Measurements from ENCODE around the gene TMEM100. TPM values are rescaled to one million over a fixed set of nuclear protein-coding genes. Genes with fewer than 3 reads are reported as not detected.

The TMEM100 gene
- total RNA-seq, 1 donor from 2014 or later: 5.3 TPM

GRCh38 chr17:55729484-55729883 lies 6.8 kb upstream of the TMEM100 start:
- no peaks in the 10 kb centered on the region for H3K36me3 Mint-ChIP-seq (ENCODE audit: low read depth)
- TF ChIP-seq CTCF (IDR thresholded peaks at IDR 0.05): no peak
- H3K4me1 Mint-ChIP-seq (ENCODE audit: low read depth): peaks cover 75% of the 10 kb centered on the region
- no peak overlapping the region for H3K4me3 Mint-ChIP-seq (ENCODE audit: unreplicated experiment)
- no peak for DNase-seq (ENCODE audit: low spot score)
- H3K9me3 Mint-ChIP-seq (ENCODE audit: low read depth): no peaks in the 10 kb centered on the region
- no peaks in the 10 kb centered on the region for H3K27me3 Mint-ChIP-seq (ENCODE audit: low read depth)
- H3K27ac Mint-ChIP-seq (ENCODE audit: unreplicated experiment): no peak overlapping the region

- Mint-ChIP-seq H3K4me1 (ENCODE audit: low read depth) (peaks cover 82% of the 10 kb centered on the region), H3K4me3 (ENCODE audit: unreplicated experiment) (no peak overlapping the region), H3K9me3 (ENCODE audit: low read depth) (no peaks in the 10 kb centered on the region), H3K27ac (ENCODE audit: unreplicated experiment) (no peak overlapping the region), H3K36me3 (ENCODE audit: low read depth) (no peaks in the 10 kb centered on the region), H3K27me3 (ENCODE audit: low read depth) (no peaks in the 10 kb centered on the region)
- TF ChIP-seq CTCF (IDR thresholded peaks at IDR 0.05): no peak
- DNase-seq (ENCODE audit: low spot score): no peak
These were observed 6.2 kb upstream of the TMEM100 start for GRCh38 chr17:55728833-55729232.

DNA sequence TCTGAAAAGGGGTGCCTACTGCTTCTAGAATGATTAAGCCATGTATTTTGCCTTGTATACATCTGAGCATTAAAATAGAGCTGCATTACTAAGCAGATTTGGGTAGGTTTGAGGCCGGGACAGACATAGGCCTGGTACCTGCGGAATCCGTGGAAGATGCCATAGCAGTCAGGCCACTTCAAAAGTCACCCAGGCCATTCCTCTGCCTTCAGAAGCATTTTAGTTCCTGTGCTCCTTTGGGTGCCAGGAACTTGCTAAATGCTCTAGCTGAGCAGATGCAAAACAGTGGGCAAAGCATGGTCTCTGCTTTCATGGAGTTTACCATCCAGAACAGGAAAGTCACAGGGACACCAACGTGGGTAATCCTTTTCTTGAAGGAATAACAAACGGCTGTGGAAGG lies 5.7 kb upstream of the TMEM100 start:
- H3K27ac Mint-ChIP-seq (ENCODE audit: unreplicated experiment): no peak overlapping the region
- H3K4me3 Mint-ChIP-seq (ENCODE audit: unreplicated experiment): no peak overlapping the region

DNA sequence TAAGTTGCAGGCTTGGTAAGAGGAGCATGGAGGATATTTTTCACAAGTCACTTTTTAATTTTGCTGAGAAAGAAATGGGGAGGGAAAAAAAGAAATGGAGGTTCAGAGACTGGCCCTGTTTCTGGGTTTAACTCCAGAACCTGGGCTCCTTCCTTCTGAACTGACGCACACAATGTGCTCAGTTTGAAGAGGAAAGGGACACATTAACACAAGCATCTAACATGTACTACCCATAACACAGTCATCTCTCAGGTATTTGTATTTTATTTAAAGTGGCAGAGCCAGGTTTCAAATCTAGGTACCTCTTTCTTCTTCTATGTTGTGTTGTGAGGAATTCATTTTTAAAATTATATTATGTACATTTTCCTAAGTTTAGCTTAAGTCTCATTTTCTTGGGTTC lies 5.3 kb upstream of the TMEM100 start:
- Mint-ChIP-seq H3K4me3 (ENCODE audit: unreplicated experiment) (no peak overlapping the region), H3K9me3 (ENCODE audit: low read depth) (no peaks in the 10 kb centered on the region), H3K36me3 (ENCODE audit: low read depth) (no peaks in the 10 kb centered on the region), H3K27ac (ENCODE audit: unreplicated experiment) (peak overlapping the region; percentile 24), H3K27me3 (ENCODE audit: low read depth) (no peaks in the 10 kb centered on the region), H3K4me1 (ENCODE audit: low read depth) (peaks cover 89% of the 10 kb centered on the region)
- no peak for TF ChIP-seq CTCF (IDR thresholded peaks at IDR 0.05)
- DNase-seq (ENCODE audit: low spot score): no peak

More for the DNA sequence above, 5.7 kb upstream of the TMEM100 start:
- Mint-ChIP-seq H3K4me1 (ENCODE audit: low read depth) (peaks cover 86% of the 10 kb centered on the region), H3K9me3 (ENCODE audit: low read depth) (no peaks in the 10 kb centered on the region), H3K27me3 (ENCODE audit: low read depth) (no peaks in the 10 kb centered on the region), H3K36me3 (ENCODE audit: low read depth) (no peaks in the 10 kb centered on the region)
- no peak for TF ChIP-seq CTCF (IDR thresholded peaks at IDR 0.05)
- no peak for DNase-seq (ENCODE audit: low spot score)

DNA sequence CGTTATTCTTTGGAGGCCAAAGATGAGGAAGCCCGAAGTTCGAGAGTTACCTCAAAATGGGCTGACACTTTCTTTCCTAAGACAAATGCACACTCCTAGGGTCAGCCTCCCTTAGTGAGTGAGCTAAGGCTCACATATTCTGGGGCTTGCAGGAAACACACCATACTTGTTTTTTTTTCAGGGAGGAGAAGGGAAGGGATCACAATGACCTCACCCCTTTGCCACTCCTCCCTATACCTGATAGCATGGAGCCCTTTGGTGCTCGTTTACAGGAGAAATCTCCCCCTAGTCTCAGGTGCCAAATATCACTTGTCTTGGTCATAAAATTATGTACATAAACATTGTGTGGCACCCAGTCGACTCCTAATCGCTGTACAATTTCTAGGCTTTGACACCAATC lies 4.6 kb upstream of the TMEM100 start:
- DNase-seq (ENCODE audit: low spot score): no peak
- no peaks in the 10 kb centered on the region for H3K9me3 Mint-ChIP-seq (ENCODE audit: low read depth)
- H3K27me3 Mint-ChIP-seq (ENCODE audit: low read depth): no peaks in the 10 kb centered on the region
- no peak overlapping the region for H3K27ac Mint-ChIP-seq (ENCODE audit: unreplicated experiment)
- no peak overlapping the region for H3K4me3 Mint-ChIP-seq (ENCODE audit: unreplicated experiment)
- no peaks in the 10 kb centered on the region for H3K36me3 Mint-ChIP-seq (ENCODE audit: low read depth)
- TF ChIP-seq CTCF (IDR thresholded peaks at IDR 0.05): no peak
- H3K4me1 Mint-ChIP-seq (ENCODE audit: low read depth): peaks cover 89% of the 10 kb centered on the region
